Subcutaneous adipose tissue (tissue), 4 donors: ENCODE data around the gene FBXO7. TPM values are rescaled to one million over a fixed set of nuclear protein-coding genes. Genes with fewer than 3 reads are reported as not detected.

Experiments used
- total RNA-seq, 4 donors: library from RNA; depleted of rRNA; stranded (reverse); fragments of >200 nt; gene quantifications; one replicate each; pipeline ENCODE4 v1.1.0, GENCODE V29; 2016
- TF ChIP-seq, protein P1 (sequence below): fragments of 450-650 bp; IDR thresholded peaks from one replicate; pipeline ENCODE4 v1.5.1; 2016; ENCODE audit warnings: low read depth, mild to moderate bottlenecking, control low read depth, antibody characterized with exemption, moderate library complexity

The FBXO7 gene
- total RNA-seq, 4 donors from 2014 or later, result 85.1 to 101 (median 93.8) TPM

DNA sequence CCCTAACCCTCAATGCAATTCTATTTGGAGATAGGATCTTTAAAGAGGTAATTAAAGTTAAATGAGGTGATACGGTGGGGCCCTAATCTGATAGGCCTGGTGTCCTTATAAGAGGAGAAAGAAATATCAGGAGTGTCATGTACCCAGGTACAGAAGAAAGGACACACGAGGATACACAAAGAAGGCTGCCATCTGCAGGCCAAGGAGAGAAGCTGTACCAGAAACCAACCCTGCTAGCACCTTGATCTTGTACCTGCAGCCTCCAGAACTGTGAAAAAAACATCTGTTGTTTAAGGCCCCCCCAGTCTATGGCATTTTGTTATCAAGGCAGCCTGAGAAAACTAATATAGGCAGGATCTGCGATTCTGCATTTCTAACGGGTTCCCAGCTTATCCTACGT is 44.2 kb downstream of the FBXO7 start:
- TF ChIP-seq, protein P1, sequence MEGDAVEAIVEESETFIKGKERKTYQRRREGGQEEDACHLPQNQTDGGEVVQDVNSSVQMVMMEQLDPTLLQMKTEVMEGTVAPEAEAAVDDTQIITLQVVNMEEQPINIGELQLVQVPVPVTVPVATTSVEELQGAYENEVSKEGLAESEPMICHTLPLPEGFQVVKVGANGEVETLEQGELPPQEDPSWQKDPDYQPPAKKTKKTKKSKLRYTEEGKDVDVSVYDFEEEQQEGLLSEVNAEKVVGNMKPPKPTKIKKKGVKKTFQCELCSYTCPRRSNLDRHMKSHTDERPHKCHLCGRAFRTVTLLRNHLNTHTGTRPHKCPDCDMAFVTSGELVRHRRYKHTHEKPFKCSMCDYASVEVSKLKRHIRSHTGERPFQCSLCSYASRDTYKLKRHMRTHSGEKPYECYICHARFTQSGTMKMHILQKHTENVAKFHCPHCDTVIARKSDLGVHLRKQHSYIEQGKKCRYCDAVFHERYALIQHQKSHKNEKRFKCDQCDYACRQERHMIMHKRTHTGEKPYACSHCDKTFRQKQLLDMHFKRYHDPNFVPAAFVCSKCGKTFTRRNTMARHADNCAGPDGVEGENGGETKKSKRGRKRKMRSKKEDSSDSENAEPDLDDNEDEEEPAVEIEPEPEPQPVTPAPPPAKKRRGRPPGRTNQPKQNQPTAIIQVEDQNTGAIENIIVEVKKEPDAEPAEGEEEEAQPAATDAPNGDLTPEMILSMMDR, result no peak

- TF ChIP-seq, protein P1, result no peak
Measured at GRCh38 chr22:32520612-32521011, 46.0 kb downstream of the FBXO7 start.

GRCh38 chr22:32522237-32522636 is 47.6 kb downstream of the FBXO7 start:
- TF ChIP-seq, protein P1, result no peak

- TF ChIP-seq, protein P1, result no peak
Measured at GRCh38 chr22:32527756-32528155, 53.1 kb downstream of the FBXO7 start.

- TF ChIP-seq, protein P1, result no peak
Measured at GRCh38 chr22:32528316-32528715, 53.7 kb downstream of the FBXO7 start.

- TF ChIP-seq, protein P1, result no peak
Measured at GRCh38 chr22:32528984-32529982, 54.7 kb downstream of the FBXO7 start.

DNA sequence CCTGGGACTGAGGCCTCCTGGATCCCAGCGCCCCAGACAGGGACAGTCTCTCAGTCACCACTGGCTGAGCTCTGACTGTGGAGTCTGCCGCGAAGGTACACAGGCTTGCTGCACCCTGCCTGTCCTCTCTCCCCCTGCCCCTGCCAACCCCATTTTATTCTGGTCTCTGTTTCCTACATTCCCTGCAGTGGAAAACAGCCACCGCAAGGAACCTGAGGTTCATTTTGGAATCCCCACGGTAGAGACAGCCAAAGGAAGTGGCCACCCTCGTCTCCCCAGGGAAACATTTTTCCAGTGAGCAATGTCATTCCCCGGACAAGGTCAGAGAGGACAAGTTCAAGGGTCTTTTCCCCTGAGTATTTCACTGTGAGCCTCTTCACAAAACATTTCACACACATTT is 56.6 kb downstream of the FBXO7 start:
- TF ChIP-seq, protein P1, result no peak
